Gastroesophageal sphincter (tissue), 4 donors: ENCODE results near the gene UMAD1. TPM values are rescaled to one million over a fixed set of nuclear protein-coding genes. Genes with fewer than 3 reads are reported as not detected.

Experiments
- ATAC-seq: fragments of 150-250 bp; one replicate; pipeline ENCODE4 v1.9.1; 2016; ENCODE audit warnings: mild to moderate bottlenecking, moderate library complexity
- H3K27ac ChIP-seq, 4 donors: fragments of 200-600 bp; sonication (generic) in 3 of 4; 1 replicate in 3 of 4; 2 replicates in 1 of 4; pipeline ENCODE4 v1.5.1; 2016 to 2019
- H3K27me3 ChIP-seq: fragments of 200-600 bp; sonication (generic); one replicate; pipeline ENCODE4 v1.5.1; 2019
- H3K36me3 ChIP-seq, 2 donors: fragments of 200-600 bp; sonication (generic); one replicate each; pipeline ENCODE4 v1.5.1; 2019; ENCODE audit warnings: control low read depth in 1 of 2
- H3K4me1 ChIP-seq, 3 donors: fragments of 200-600 bp; sonication (generic); 1 replicate in 2 of 3; 2 replicates in 1 of 3; pipeline ENCODE4 v1.5.1; 2016 to 2019; ENCODE audit warnings: control low read depth in 2 of 3
- H3K4me3 ChIP-seq, 2 donors: fragments of 200-600 bp; sonication (generic); one replicate each; pipeline ENCODE4 v1.5.1; 2019; ENCODE audit warnings: mild to moderate bottlenecking in 1 of 2, moderate library complexity in 1 of 2
- H3K9me3 ChIP-seq, 3 donors: fragments of 200-600 bp; sonication (generic); one replicate each; pipeline ENCODE4 v1.5.1; 2017 to 2019; ENCODE audit warnings: control low read depth in 2 of 3
- EP300 ChIP-seq: sonication (generic); formaldehyde crosslinking; IDR thresholded peaks from one replicate; pipeline ENCODE4 v1.6.1; 2017; ENCODE audit warnings: antibody characterized with exemption, mild to moderate bottlenecking
- POLR2A ChIP-seq, 2 donors: fragments of 450-650 bp; IDR thresholded peaks; one replicate each; pipeline ENCODE4 v1.6.1; 2017; ENCODE audit warnings: antibody characterized with exemption in 2 of 2, mild to moderate bottlenecking in 2 of 2, moderate library complexity in 1 of 2
- POLR2AphosphoS5 ChIP-seq: sonication (generic); formaldehyde crosslinking; IDR thresholded peaks from one replicate; pipeline ENCODE4 v1.6.1; 2017; ENCODE audit warnings: antibody characterized with exemption
- WGBS, 2 donors: methylation state at CpG; one replicate each; pipeline ENCODE4 v1.1.5; 2018; ENCODE audit warnings: low coverage in 1 of 2; 5-methylcytosine and 5-hydroxymethylcytosine counted together
- total RNA-seq, 4 donors: library from RNA; depleted of rRNA; stranded (reverse); fragments of >200 nt; gene quantifications; one replicate each; pipeline ENCODE4 v1.1.0, GENCODE V29; 2016
- TF ChIP-seq, protein P1 (sequence below), 4 experiments: fragments of 200-600 bp in 2 of 4; fragments of 450-650 bp in 2 of 4; sonication (generic) in 1 of 4; IDR thresholded peaks; one replicate each; pipeline ENCODE4 v1.5.1; 2017 to 2019; ENCODE audit warnings: antibody characterized with exemption in 4 of 4, mild to moderate bottlenecking in 2 of 4, moderate library complexity in 2 of 4

UMAD1 gene
- total RNA-seq, 4 donors from 2014 or later: 7.4 to 24.4 (median 15.9) TPM

DNA sequence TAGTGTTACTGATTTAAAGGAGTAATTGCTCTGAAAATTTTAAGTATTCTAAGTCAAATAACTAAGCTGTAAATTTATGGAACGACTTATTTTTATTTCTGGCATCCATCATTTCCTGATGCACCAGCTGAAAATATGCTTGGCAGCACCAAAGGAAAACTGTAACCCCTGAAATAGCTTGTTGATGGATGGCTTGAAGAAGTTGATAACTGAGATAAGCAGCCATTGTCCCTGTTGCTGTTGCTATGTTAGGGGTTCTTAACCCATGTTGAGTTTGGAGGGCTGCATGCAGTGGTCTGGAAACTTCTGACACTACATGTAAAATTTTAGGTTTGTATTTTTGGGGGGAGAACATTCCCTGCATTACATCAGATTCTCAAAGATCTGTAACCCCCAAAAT lies 47.2 kb downstream of the UMAD1 start:
- ATAC-seq: no peak
- H3K4me1 ChIP-seq: peaks cover 0 to 21% (median 0%) of the 10 kb centered on the region in 3 donors
- TF ChIP-seq POLR2A (IDR thresholded peaks at IDR 0.05) (no peak), POLR2AphosphoS5 (no peak), EP300 (no peak)
- H3K36me3 ChIP-seq: no peaks in the 10 kb centered on the region
- H3K4me3 ChIP-seq: no peak overlapping the region
- peak overlapping the region in 1 of 4 donors; percentile 41 for H3K27ac ChIP-seq
- H3K9me3 ChIP-seq: no peaks in the 10 kb centered on the region
- 7 to 17% methylated on average over 1 of the region's 1 CpG for WGBS, 2 donors
- no peaks in the 10 kb centered on the region for H3K27me3 ChIP-seq

DNA sequence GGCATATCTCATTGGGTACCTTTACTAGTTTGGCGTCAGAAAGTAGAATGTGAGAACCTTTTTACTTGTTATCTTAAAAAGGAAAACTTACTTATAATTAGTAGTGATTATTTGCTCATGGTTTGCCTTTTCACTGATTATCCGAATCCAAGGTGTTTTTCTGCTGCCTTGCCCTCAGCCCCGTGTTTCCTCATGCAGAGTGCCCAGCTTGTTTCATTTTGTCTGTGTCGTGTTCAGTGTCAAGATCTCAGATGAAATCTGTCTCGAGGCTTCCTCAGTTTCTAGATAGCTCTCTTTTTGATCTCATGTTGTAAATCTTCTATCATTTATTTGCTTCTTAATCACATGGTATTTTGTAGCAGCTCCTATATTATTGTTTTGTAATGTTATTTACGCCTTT lies 47.8 kb downstream of the UMAD1 start:
- Histone ChIP-seq H3K9me3 (no peaks in the 10 kb centered on the region), H3K27me3 (no peaks in the 10 kb centered on the region), H3K36me3 (no peaks in the 10 kb centered on the region), H3K4me3 (no peak overlapping the region), H3K4me1 (peaks cover 0 to 17% (median 0%) of the 10 kb centered on the region in 3 donors), H3K27ac (peak overlapping the region in 1 of 4 donors; percentile 41)
- TF ChIP-seq, protein P1, sequence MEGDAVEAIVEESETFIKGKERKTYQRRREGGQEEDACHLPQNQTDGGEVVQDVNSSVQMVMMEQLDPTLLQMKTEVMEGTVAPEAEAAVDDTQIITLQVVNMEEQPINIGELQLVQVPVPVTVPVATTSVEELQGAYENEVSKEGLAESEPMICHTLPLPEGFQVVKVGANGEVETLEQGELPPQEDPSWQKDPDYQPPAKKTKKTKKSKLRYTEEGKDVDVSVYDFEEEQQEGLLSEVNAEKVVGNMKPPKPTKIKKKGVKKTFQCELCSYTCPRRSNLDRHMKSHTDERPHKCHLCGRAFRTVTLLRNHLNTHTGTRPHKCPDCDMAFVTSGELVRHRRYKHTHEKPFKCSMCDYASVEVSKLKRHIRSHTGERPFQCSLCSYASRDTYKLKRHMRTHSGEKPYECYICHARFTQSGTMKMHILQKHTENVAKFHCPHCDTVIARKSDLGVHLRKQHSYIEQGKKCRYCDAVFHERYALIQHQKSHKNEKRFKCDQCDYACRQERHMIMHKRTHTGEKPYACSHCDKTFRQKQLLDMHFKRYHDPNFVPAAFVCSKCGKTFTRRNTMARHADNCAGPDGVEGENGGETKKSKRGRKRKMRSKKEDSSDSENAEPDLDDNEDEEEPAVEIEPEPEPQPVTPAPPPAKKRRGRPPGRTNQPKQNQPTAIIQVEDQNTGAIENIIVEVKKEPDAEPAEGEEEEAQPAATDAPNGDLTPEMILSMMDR (IDR thresholded peaks at IDR 0.05): no peak
- TF ChIP-seq POLR2A (IDR thresholded peaks at IDR 0.05) (no peak), EP300 (no peak), POLR2AphosphoS5 (no peak)
- ATAC-seq: no peak
- WGBS, 2 donors: 59 to 69% methylated on average over 6 of the region's 6 CpGs

DNA sequence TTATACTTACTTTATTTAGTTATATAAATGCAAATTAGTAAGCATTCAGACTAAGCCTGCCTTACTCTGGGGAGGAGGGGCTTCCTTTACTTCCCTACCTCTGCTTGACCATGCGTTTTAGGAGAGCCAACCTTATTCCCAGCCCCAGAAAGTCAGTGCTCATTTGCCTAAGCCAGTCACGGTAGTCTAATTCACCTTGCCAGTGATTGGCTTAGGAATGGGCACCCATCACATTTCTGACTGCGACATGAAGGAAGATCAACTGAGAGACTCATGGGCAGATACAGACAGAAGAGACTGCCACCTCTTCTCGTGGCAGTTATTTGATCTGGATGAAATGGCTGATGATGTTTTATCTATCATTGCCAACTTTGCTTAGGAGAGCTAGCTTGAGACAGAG lies 48.4 kb downstream of the UMAD1 start:
- Histone ChIP-seq H3K36me3 (no peaks in the 10 kb centered on the region), H3K27me3 (no peaks in the 10 kb centered on the region), H3K4me1 (peaks cover 0 to 17% (median 0%) of the 10 kb centered on the region in 3 donors), H3K4me3 (no peak overlapping the region), H3K27ac (no peak overlapping the region), H3K9me3 (no peaks in the 10 kb centered on the region)
- no peak for TF ChIP-seq EP300
- no peak for TF ChIP-seq POLR2AphosphoS5
- TF ChIP-seq, protein P1 (IDR thresholded peaks at IDR 0.05): no peak
- no peak for TF ChIP-seq POLR2A (IDR thresholded peaks at IDR 0.05)
- 84 to 87% methylated on average over 3 of the region's 4 CpGs for WGBS, 2 donors
- no peak for ATAC-seq

DNA sequence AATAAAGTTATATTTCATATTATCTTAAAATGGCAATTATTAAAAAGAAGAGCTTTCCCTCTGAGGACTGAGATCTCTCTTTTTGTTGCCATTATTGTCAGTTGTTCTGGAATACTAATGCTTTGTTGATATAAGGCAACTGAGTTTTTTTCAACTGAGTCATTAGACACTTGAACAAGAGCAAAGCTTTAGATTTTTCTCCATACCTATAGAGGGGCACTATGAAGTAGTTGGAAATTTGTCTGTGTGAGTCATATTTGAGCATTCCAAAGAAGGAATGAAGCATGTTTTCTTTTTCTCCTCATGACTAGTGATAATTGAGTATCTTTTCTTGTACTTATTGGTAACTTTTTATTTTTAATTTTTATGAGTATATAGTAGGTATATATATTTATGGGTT lies 53.3 kb downstream of the UMAD1 start:
- Histone ChIP-seq H3K36me3 (no peaks in the 10 kb centered on the region), H3K27me3 (no peaks in the 10 kb centered on the region), H3K4me1 (peaks cover 0 to 25% (median 2%) of the 10 kb centered on the region in 3 donors), H3K27ac (no peak overlapping the region), H3K9me3 (no peaks in the 10 kb centered on the region), H3K4me3 (no peak overlapping the region)
- no peak for ATAC-seq
- TF ChIP-seq POLR2A (IDR thresholded peaks at IDR 0.05) (no peak), POLR2AphosphoS5 (no peak), EP300 (no peak)
- TF ChIP-seq, protein P1 (IDR thresholded peaks at IDR 0.05): no peak

DNA sequence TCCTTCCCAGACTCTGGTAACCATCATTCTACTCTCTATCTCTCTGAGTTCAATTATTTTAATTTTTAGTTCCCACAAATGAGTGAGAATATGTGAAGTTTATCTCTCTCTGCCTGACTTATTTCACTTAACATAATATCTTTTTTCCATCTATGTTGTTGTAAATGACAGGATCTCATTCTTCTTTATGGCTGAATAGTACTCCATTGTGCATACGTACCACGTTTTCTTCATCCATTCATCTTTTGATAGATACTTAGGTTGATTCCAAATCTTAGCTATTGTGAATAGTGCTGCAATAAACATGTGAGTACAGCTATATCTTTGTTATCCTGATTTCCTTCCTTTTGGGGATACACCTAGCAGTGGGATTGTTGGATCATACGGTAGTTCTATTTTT lies 54.0 kb downstream of the UMAD1 start:
- peak overlapping the region in 1 of 4 donors; percentile 4 for H3K27ac ChIP-seq
- H3K27me3 ChIP-seq: no peaks in the 10 kb centered on the region
- ATAC-seq: no peak
- H3K9me3 ChIP-seq: no peaks in the 10 kb centered on the region
- TF ChIP-seq EP300 (no peak), POLR2AphosphoS5 (no peak)
- TF ChIP-seq, protein P1 (IDR thresholded peaks at IDR 0.05): no peak
- H3K36me3 ChIP-seq: no peaks in the 10 kb centered on the region
- no peak overlapping the region for H3K4me3 ChIP-seq
- WGBS, 2 donors: 69 to 90% methylated on average over 2 to 3 of the region's 3 CpGs
- peaks cover 0 to 32% (median 2%) of the 10 kb centered on the region in 3 donors for H3K4me1 ChIP-seq
